Transverse colon (tissue), 4 donors: Measurements from ENCODE around the gene MBIP.

Experiments
- POLR2AphosphoS5 ChIP-seq, 3 donors: sonication (generic); formaldehyde crosslinking; IDR thresholded peaks; one replicate each; pipeline ENCODE4 v1.6.1; 2016; ENCODE audit warnings: antibody characterized with exemption in 3 of 3
- TF ChIP-seq, protein P1 (sequence below), 5 experiments: fragments of 200-600 bp in 3 of 5; fragments of 450-650 bp in 2 of 5; sonication (generic) in 3 of 5; IDR thresholded peaks; 1 replicate in 2 of 5; 2 replicates in 3 of 5; pipeline ENCODE4 v1.5.1; 2016 to 2017; ENCODE audit warnings: antibody characterized with exemption in 5 of 5, inconsistent platforms in 3 of 5, mild to moderate bottlenecking in 2 of 5, moderate library complexity in 1 of 5

- no peak for TF ChIP-seq POLR2AphosphoS5 (IDR thresholded peaks at IDR 0.05)
- TF ChIP-seq, protein P1, sequence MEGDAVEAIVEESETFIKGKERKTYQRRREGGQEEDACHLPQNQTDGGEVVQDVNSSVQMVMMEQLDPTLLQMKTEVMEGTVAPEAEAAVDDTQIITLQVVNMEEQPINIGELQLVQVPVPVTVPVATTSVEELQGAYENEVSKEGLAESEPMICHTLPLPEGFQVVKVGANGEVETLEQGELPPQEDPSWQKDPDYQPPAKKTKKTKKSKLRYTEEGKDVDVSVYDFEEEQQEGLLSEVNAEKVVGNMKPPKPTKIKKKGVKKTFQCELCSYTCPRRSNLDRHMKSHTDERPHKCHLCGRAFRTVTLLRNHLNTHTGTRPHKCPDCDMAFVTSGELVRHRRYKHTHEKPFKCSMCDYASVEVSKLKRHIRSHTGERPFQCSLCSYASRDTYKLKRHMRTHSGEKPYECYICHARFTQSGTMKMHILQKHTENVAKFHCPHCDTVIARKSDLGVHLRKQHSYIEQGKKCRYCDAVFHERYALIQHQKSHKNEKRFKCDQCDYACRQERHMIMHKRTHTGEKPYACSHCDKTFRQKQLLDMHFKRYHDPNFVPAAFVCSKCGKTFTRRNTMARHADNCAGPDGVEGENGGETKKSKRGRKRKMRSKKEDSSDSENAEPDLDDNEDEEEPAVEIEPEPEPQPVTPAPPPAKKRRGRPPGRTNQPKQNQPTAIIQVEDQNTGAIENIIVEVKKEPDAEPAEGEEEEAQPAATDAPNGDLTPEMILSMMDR (IDR thresholded peaks at IDR 0.05): no peak
These were observed 16.5 kb downstream of the MBIP start for GRCh38 chr14:36303960-36304359.
